Frontal cortex (tissue), 4 donors: ENCODE data around the gene UST. TPM values are rescaled to one million over a fixed set of nuclear protein-coding genes. Genes with fewer than 3 reads are reported as not detected.
A peak's percentile ranks its signal among the peaks of the same experiment; 100 is the strongest.
"Not testable (repeated sequence)": the region's sequence is repeated elsewhere in the genome, so short reads cannot be mapped to it uniquely, and the experiment has no call there.

ENCODE experiments used
- DNase-seq, 2 donors: peaks; one replicate each; pipeline ENCODE4 v3.0.0; 2012; ENCODE audit warnings: low spot score in 2 of 2
- FAIRE-seq: peaks from 2 replicates; lab custom pipeline; 2012; peaks lifted over from hg19 to GRCh38; lab: Jason Lieb, UNC
- total RNA-seq: library from RNA; depleted of rRNA; stranded (reverse); fragments of >200 nt; gene quantifications from one replicate; pipeline ENCODE4 v1.2.3, GENCODE V29; 2014
- donor health status: control.
- donor health status: control.
- donor health status: control.

The UST gene
- total RNA-seq, 1 donor from 2014 or later: 39.5 TPM

GRCh38 chr6:148959501-148959900 is 212.7 kb downstream of the UST start:
- no peak for FAIRE-seq
- DNase-seq: no peak

GRCh38 chr6:148962854-148963515 is 216.2 kb downstream of the UST start:
- no peak for DNase-seq
- no peak for FAIRE-seq

- no peak for DNase-seq
- no peak for FAIRE-seq
Measured at GRCh38 chr6:148963738-148964137, 216.9 kb downstream of the UST start.

- no peak for DNase-seq
- FAIRE-seq: no peak
Measured at GRCh38 chr6:148964467-148964866, 217.6 kb downstream of the UST start.

- no peak for FAIRE-seq
- DNase-seq: no peak
Measured at GRCh38 chr6:148965287-148965686, 218.5 kb downstream of the UST start.

- FAIRE-seq (no peak), DNase-seq (no peak)
Measured at GRCh38 chr6:148967011-148967520, 220.2 kb downstream of the UST start.

- FAIRE-seq (no peak), DNase-seq (no peak)
Measured at GRCh38 chr6:148967541-148967956, 220.7 kb downstream of the UST start.

GRCh38 chr6:148968771-148969602 is 222.2 kb downstream of the UST start:
- no peak for DNase-seq

GRCh38 chr6:148969603-148970061 is 222.8 kb downstream of the UST start:
- DNase-seq (no peak), FAIRE-seq (no peak)

More at GRCh38 chr6:148968771-148969602, 222.2 kb downstream of the UST start:
- no peak for FAIRE-seq

- FAIRE-seq (no peak), DNase-seq (no peak)
Measured at GRCh38 chr6:148971031-148971927, 224.4 kb downstream of the UST start.

- DNase-seq (no peak), FAIRE-seq (no peak)
Measured at GRCh38 chr6:148972481-148972880, 225.7 kb downstream of the UST start.

- no peak for FAIRE-seq
Measured at GRCh38 chr6:148973538-148974208, 226.8 kb downstream of the UST start.

GRCh38 chr6:148974351-148974750 is 227.5 kb downstream of the UST start:
- FAIRE-seq (no peak), DNase-seq (no peak)

More at GRCh38 chr6:148973538-148974208, 226.8 kb downstream of the UST start:
- DNase-seq: peak; percentile 31 to 40

- FAIRE-seq, DNase-seq: not testable (repeated sequence)
Measured at GRCh38 chr6:148978298-148978697, 231.5 kb downstream of the UST start.

GRCh38 chr6:148979014-148979901 is 232.4 kb downstream of the UST start:
- no peak for DNase-seq
- FAIRE-seq: no peak

- no peak for FAIRE-seq
- DNase-seq: no peak
Measured at GRCh38 chr6:148980234-148980633, 233.4 kb downstream of the UST start.

GRCh38 chr6:148981515-148981914 is 234.7 kb downstream of the UST start:
- FAIRE-seq (no peak), DNase-seq (no peak)

- DNase-seq (no peak), FAIRE-seq (no peak)
Measured at GRCh38 chr6:148983101-148983761, 236.4 kb downstream of the UST start.
